ENCODE results near the gene MSH5.

- TF ChIP-seq, protein P1, sequence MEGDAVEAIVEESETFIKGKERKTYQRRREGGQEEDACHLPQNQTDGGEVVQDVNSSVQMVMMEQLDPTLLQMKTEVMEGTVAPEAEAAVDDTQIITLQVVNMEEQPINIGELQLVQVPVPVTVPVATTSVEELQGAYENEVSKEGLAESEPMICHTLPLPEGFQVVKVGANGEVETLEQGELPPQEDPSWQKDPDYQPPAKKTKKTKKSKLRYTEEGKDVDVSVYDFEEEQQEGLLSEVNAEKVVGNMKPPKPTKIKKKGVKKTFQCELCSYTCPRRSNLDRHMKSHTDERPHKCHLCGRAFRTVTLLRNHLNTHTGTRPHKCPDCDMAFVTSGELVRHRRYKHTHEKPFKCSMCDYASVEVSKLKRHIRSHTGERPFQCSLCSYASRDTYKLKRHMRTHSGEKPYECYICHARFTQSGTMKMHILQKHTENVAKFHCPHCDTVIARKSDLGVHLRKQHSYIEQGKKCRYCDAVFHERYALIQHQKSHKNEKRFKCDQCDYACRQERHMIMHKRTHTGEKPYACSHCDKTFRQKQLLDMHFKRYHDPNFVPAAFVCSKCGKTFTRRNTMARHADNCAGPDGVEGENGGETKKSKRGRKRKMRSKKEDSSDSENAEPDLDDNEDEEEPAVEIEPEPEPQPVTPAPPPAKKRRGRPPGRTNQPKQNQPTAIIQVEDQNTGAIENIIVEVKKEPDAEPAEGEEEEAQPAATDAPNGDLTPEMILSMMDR (IDR thresholded peaks at IDR 0.05), result peak; percentile 94
- no peak for TF ChIP-seq SIN3A (IDR thresholded peaks at IDR 0.05; ENCODE audit: borderline replicate concordance, insufficient read depth, low read depth, low read length)
Observed at GRCh38 chr6:31769684-31770371, 30.0 kb downstream of the MSH5 start.

Data from Panc1 (cell line).